ENCODE data around the gene ANO10.
"Not testable (repeated sequence)": the region's sequence is repeated elsewhere in the genome, so short reads cannot be mapped to it uniquely, and the experiment has no call there.

DNA sequence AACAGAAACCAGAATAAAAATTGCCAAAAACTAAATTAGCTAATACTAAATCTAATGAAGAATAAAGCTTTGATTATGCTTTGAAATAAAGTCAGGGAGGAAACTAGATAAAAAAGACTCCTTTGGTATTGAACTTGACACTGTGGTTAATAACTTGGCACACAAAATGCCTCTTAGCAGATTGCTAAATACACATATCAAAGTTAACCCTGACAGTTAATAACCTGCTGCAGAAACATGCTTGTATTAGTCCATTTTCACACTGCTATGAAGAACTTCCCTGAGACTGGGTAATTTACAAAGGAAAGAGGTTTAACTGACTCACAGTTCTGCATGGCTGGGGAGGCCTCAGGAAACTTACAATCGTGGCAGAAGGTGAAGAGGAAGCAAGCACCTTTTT lies 164.8 kb downstream of the ANO10 start:
- TF ChIP-seq POLR2AphosphoS5 (IDR thresholded peaks at IDR 0.05; ENCODE audit: low read depth, low read length) = not testable (repeated sequence)
- TF ChIP-seq, protein P1, sequence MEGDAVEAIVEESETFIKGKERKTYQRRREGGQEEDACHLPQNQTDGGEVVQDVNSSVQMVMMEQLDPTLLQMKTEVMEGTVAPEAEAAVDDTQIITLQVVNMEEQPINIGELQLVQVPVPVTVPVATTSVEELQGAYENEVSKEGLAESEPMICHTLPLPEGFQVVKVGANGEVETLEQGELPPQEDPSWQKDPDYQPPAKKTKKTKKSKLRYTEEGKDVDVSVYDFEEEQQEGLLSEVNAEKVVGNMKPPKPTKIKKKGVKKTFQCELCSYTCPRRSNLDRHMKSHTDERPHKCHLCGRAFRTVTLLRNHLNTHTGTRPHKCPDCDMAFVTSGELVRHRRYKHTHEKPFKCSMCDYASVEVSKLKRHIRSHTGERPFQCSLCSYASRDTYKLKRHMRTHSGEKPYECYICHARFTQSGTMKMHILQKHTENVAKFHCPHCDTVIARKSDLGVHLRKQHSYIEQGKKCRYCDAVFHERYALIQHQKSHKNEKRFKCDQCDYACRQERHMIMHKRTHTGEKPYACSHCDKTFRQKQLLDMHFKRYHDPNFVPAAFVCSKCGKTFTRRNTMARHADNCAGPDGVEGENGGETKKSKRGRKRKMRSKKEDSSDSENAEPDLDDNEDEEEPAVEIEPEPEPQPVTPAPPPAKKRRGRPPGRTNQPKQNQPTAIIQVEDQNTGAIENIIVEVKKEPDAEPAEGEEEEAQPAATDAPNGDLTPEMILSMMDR (IDR thresholded peaks at IDR 0.05) = not testable (repeated sequence)
- TF ChIP-seq, protein P2, sequence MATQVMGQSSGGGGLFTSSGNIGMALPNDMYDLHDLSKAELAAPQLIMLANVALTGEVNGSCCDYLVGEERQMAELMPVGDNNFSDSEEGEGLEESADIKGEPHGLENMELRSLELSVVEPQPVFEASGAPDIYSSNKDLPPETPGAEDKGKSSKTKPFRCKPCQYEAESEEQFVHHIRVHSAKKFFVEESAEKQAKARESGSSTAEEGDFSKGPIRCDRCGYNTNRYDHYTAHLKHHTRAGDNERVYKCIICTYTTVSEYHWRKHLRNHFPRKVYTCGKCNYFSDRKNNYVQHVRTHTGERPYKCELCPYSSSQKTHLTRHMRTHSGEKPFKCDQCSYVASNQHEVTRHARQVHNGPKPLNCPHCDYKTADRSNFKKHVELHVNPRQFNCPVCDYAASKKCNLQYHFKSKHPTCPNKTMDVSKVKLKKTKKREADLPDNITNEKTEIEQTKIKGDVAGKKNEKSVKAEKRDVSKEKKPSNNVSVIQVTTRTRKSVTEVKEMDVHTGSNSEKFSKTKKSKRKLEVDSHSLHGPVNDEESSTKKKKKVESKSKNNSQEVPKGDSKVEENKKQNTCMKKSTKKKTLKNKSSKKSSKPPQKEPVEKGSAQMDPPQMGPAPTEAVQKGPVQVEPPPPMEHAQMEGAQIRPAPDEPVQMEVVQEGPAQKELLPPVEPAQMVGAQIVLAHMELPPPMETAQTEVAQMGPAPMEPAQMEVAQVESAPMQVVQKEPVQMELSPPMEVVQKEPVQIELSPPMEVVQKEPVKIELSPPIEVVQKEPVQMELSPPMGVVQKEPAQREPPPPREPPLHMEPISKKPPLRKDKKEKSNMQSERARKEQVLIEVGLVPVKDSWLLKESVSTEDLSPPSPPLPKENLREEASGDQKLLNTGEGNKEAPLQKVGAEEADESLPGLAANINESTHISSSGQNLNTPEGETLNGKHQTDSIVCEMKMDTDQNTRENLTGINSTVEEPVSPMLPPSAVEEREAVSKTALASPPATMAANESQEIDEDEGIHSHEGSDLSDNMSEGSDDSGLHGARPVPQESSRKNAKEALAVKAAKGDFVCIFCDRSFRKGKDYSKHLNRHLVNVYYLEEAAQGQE (IDR thresholded peaks at IDR 0.05; ENCODE audit: insufficient read depth in 1 of 2, low read depth in 2 of 2, low read length in 1 of 2) = not testable (repeated sequence)

Measured in Panc1 (cell line).